ENCODE measurements around the gene KICS2.

GRCh38 chr12:64243809-64244208 is 21.7 kb upstream of the KICS2 start:
- no peak for TF ChIP-seq POLR2A (IDR thresholded peaks at IDR 0.05)
- no peak for TF ChIP-seq CTCF (IDR thresholded peaks at IDR 0.05 in 4 of 5, conservative IDR thresholded peaks at IDR 0.05 in 1 of 5)

All from gastrocnemius medialis (tissue), 4 donors.